ENCODE measurements around the gene MTCL1. TPM values are rescaled to one million over a fixed set of nuclear protein-coding genes. Genes with fewer than 3 reads are reported as not detected.
A peak's percentile ranks its signal among the peaks of the same experiment; 100 is the strongest.

The MTCL1 gene
- total and polyA plus RNA-seq, 12 donors: 0.43 to 12.5 (median 2.1) TPM

GRCh38 chr18:8661754-8662559 lies 43.4 kb upstream of the MTCL1 start:
- 55 to 67% (median 63%) methylated on average over 18 of the region's 18 CpGs for WGBS, 4 donors
- no peak overlapping the region for H3K4me3 ChIP-seq
- H3K27me3 ChIP-seq: no peaks in the 10 kb centered on the region
- TF ChIP-seq, protein P1, sequence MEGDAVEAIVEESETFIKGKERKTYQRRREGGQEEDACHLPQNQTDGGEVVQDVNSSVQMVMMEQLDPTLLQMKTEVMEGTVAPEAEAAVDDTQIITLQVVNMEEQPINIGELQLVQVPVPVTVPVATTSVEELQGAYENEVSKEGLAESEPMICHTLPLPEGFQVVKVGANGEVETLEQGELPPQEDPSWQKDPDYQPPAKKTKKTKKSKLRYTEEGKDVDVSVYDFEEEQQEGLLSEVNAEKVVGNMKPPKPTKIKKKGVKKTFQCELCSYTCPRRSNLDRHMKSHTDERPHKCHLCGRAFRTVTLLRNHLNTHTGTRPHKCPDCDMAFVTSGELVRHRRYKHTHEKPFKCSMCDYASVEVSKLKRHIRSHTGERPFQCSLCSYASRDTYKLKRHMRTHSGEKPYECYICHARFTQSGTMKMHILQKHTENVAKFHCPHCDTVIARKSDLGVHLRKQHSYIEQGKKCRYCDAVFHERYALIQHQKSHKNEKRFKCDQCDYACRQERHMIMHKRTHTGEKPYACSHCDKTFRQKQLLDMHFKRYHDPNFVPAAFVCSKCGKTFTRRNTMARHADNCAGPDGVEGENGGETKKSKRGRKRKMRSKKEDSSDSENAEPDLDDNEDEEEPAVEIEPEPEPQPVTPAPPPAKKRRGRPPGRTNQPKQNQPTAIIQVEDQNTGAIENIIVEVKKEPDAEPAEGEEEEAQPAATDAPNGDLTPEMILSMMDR (IDR thresholded peaks at IDR 0.05): no peak
- no peak for TF ChIP-seq POLR2A (IDR thresholded peaks at IDR 0.05)
- DNase-seq: peak in 1 of 7 donors; percentile 70
- no peaks in the 10 kb centered on the region for H3K4me1 ChIP-seq (replicated peaks in 1 of 2)
- intact Hi-C loops (cut with DNase I): no loop called here
- H3K36me3 ChIP-seq (replicated peaks in 1 of 2): no peaks in the 10 kb centered on the region
- H3K27ac ChIP-seq: peak overlapping the region in 1 of 5 donors; percentile 35
- H3K9me3 ChIP-seq (replicated peaks in 1 of 3): no peaks in the 10 kb centered on the region

DNA sequence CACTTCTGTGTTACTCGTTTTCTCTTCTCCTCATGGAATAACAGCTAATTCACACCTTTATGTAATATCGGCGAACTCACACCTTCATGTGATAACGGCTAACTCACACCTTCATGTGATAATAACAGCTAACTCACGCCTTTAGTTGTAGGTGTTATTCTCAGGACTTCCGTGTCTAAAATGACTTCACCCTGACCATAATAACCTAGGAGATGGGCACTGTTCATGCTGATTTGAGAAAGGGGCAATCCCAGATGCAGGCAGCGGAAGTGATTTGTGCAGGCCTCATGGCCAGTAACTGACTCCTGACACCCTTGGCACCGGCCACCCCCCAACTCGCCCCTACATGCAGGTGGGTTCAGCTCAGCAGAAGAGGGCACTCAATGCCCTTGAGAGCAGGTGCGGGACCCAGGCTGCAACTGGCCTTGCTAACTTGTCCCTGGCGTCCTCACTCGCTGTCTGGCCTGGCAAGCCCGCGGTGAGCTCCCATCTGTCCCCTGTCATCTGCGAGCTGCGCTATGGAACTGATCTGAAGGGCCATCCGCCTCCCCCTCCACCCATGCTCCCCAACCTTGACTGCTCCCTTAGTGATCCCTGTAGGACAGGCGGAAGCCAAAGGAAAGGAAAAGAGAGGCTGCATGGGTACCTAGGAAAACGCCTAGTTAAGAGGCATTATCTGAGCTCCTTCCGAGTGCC lies 42.6 kb upstream of the MTCL1 start:
- Histone ChIP-seq H3K36me3 (replicated peaks in 1 of 2) (no peaks in the 10 kb centered on the region), H3K27ac (no peak overlapping the region), H3K9me3 (replicated peaks in 1 of 3) (no peaks in the 10 kb centered on the region), H3K27me3 (no peaks in the 10 kb centered on the region), H3K4me3 (no peak overlapping the region), H3K4me1 (replicated peaks in 1 of 2) (no peaks in the 10 kb centered on the region)
- TF ChIP-seq, protein P1 (IDR thresholded peaks at IDR 0.05): no peak
- TF ChIP-seq POLR2A (IDR thresholded peaks at IDR 0.05): no peak
- WGBS, 4 donors: 72 to 86% (median 85%) methylated on average over 19 to 20 of the region's 20 CpGs
- DNase-seq: no peak
- intact Hi-C loops (cut with DNase I): no loop called here

DNA sequence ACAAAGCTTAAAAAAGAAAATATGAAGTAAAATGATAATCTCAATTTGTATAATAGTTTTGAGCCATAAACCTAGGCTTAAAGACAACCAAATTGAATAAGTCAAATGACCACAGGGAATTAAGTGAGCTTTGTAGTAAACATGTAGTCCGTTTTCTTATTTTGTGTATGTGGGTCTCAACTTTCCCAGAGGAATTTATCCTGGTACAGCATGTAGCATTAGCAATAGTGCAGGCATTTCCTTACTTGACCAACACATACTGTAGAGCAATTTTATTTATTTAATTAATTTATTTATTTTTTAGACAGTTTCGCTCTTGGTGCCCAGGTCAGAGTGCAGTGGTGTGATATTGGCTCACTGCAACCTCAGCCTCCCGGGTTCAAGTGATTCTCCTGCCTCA lies 37.5 kb upstream of the MTCL1 start:
- intact Hi-C loops (cut with DNase I): no loop called here
- 90 to 95% (median 93%) methylated on average over 3 of the region's 3 CpGs for WGBS, 4 donors

DNA sequence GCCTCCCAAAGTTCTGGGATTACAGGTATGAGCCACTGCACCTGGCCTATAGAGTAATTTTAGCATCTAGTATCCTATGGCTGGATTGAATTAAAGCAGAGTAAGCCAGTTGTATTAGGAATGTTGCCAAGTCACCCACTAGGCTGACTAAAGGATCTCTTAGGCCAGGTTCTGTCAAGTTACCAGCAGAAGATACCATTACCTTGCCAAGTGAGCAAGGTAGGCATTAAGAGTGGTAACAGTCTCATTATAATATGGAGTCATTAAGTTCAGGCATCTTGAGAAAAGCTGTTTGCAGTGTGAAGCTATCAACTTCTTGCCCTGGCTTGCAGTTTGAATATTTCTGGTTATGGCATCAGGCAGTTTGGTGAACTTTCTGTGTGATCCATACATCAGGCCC lies 37.0 kb upstream of the MTCL1 start:
- Histone ChIP-seq H3K36me3 (replicated peaks in 1 of 2) (no peaks in the 10 kb centered on the region), H3K9me3 (replicated peaks in 1 of 3) (no peaks in the 10 kb centered on the region), H3K27ac (no peak overlapping the region), H3K27me3 (no peaks in the 10 kb centered on the region), H3K4me1 (replicated peaks in 1 of 2) (no peaks in the 10 kb centered on the region), H3K4me3 (no peak overlapping the region)
- intact Hi-C loops (cut with DNase I): no loop called here
- no peak for DNase-seq
- TF ChIP-seq, protein P1 (IDR thresholded peaks at IDR 0.05): no peak
- TF ChIP-seq POLR2A (IDR thresholded peaks at IDR 0.05): no peak

More for the DNA sequence above, 37.5 kb upstream of the MTCL1 start:
- no peak for DNase-seq
- H3K4me3 ChIP-seq: no peak overlapping the region
- H3K4me1 ChIP-seq (replicated peaks in 1 of 2): no peaks in the 10 kb centered on the region
- no peak for TF ChIP-seq POLR2A (IDR thresholded peaks at IDR 0.05)
- TF ChIP-seq, protein P1 (IDR thresholded peaks at IDR 0.05): no peak
- no peaks in the 10 kb centered on the region for H3K27me3 ChIP-seq
- H3K27ac ChIP-seq: no peak overlapping the region
- H3K36me3 ChIP-seq (replicated peaks in 1 of 2): no peaks in the 10 kb centered on the region
- no peaks in the 10 kb centered on the region for H3K9me3 ChIP-seq (replicated peaks in 1 of 3)

Measured in adrenal gland (tissue), 12 donors.